Testis (tissue), 3 donors: ENCODE data around the gene ANKH. TPM values are rescaled to one million over a fixed set of nuclear protein-coding genes. Genes with fewer than 3 reads are reported as not detected.

ENCODE experiments used
- DNase-seq: peaks from one replicate; pipeline ENCODE4 v3.0.0-alpha.2; 2019
- H3K27ac ChIP-seq, 2 donors: fragments of 200-600 bp; sonication (generic); one replicate each; pipeline ENCODE4 v1.5.1; 2019
- H3K27me3 ChIP-seq: fragments of 200-600 bp; sonication (generic); one replicate; pipeline ENCODE4 v1.5.1; 2019
- H3K36me3 ChIP-seq: fragments of 200-600 bp; sonication (generic); one replicate; pipeline ENCODE4 v1.5.1; 2017; ENCODE audit warnings: low read depth; ENCODE audit errors: missing control alignments
- H3K4me1 ChIP-seq: fragments of 200-600 bp; sonication (generic); one replicate; pipeline ENCODE4 v1.5.1; 2019
- H3K4me3 ChIP-seq, 2 donors: fragments of 200-600 bp; sonication (generic); one replicate each; pipeline ENCODE4 v1.5.1; 2017 to 2019
- H3K9me3 ChIP-seq: fragments of 200-600 bp; sonication (generic); one replicate; pipeline ENCODE4 v1.5.1; 2017
- CTCF ChIP-seq, 3 experiments: fragments of 450-650 bp in 2 of 3; fragments of 200-600 bp in 1 of 3; sonication (generic) in 1 of 3; IDR thresholded peaks; one replicate each; pipeline ENCODE4 v1.5.1; 2016 to 2019; ENCODE audit warnings: antibody characterized with exemption in 3 of 3, mild to moderate bottlenecking in 2 of 3, moderate library complexity in 1 of 3
- POLR2A ChIP-seq: fragments of 450-650 bp; IDR thresholded peaks from one replicate; pipeline ENCODE4 v1.6.1; 2017; ENCODE audit warnings: antibody characterized with exemption, mild to moderate bottlenecking, moderate library complexity
- WGBS, 2 donors: methylation state at CpG; one replicate each; pipeline ENCODE4 v1.1.5; 2018; 5-methylcytosine and 5-hydroxymethylcytosine counted together
- intact Hi-C: fragments of 100-400 bp; cut with DNase I; formaldehyde crosslinking; loops from one replicate; pipeline ENCODE4 v1.15.1; 2023; ENCODE audit warnings: low total_unique reads
- polyA plus RNA-seq: library from polyadenylated mRNA; stranded (reverse); fragments of 350-450 nt; fragmentation: Illumina TruSeq; extraction: RNeasy Lipid Tissue Mini Kit (QIAGEN cat#74804); gene quantifications from one replicate; pipeline ENCODE4 v1.2.3, GENCODE V29; 2014; ENCODE audit warnings: low read depth, low replicate concordance; ENCODE audit not compliant: insufficient read depth
- total RNA-seq, 2 donors: library from RNA; depleted of rRNA; stranded (reverse); fragments of >200 nt; gene quantifications; one replicate each; pipeline ENCODE4 v1.2.3, GENCODE V29; 2016

ANKH gene
- total and polyA plus RNA-seq, 3 donors from 2014 or later: 14.3 to 16.2 (median 15.8) TPM

- intact Hi-C loops: no loop called here
- H3K9me3 ChIP-seq: no peaks in the 10 kb centered on the region
- H3K4me1 ChIP-seq: no peaks in the 10 kb centered on the region
- H3K27ac ChIP-seq: no peak overlapping the region
- no peaks in the 10 kb centered on the region for H3K27me3 ChIP-seq
- H3K4me3 ChIP-seq: no peak overlapping the region
- no peak for TF ChIP-seq POLR2A
- TF ChIP-seq CTCF (IDR thresholded peaks at IDR 0.05): no peak
- DNase-seq: no peak
- 58 to 71% methylated on average over 3 of the region's 3 CpGs for WGBS, 2 donors
- H3K36me3 ChIP-seq: no peaks in the 10 kb centered on the region
These were observed 57.8 kb downstream of the ANKH start for GRCh38 chr5:14813747-14814146.

GRCh38 chr5:14812166-14812565 lies 59.4 kb downstream of the ANKH start:
- Histone ChIP-seq H3K4me3 (no peak overlapping the region), H3K27me3 (no peaks in the 10 kb centered on the region), H3K27ac (no peak overlapping the region), H3K36me3 (no peaks in the 10 kb centered on the region), H3K4me1 (no peaks in the 10 kb centered on the region), H3K9me3 (no peaks in the 10 kb centered on the region)
- no peak for DNase-seq
- intact Hi-C loops: no loop called here
- TF ChIP-seq CTCF (IDR thresholded peaks at IDR 0.05) (no peak), POLR2A (no peak)
- WGBS, 2 donors: 86 to 93% methylated on average over 5 of the region's 5 CpGs

- no peaks in the 10 kb centered on the region for H3K36me3 ChIP-seq
- intact Hi-C loops: no loop called here
- no peaks in the 10 kb centered on the region for H3K9me3 ChIP-seq
- no peaks in the 10 kb centered on the region for H3K27me3 ChIP-seq
- DNase-seq: no peak
- H3K4me3 ChIP-seq: no peak overlapping the region
- H3K27ac ChIP-seq: no peak overlapping the region
- H3K4me1 ChIP-seq: no peaks in the 10 kb centered on the region
- 90% methylated on average over 12 of the region's 12 CpGs for WGBS, 2 donors
- TF ChIP-seq POLR2A (no peak), CTCF (IDR thresholded peaks at IDR 0.05) (no peak)
These were observed 60.5 kb downstream of the ANKH start for GRCh38 chr5:14810928-14811572.

- no peak for TF ChIP-seq POLR2A
- no peak for TF ChIP-seq CTCF (IDR thresholded peaks at IDR 0.05)
- no peaks in the 10 kb centered on the region for H3K27me3 ChIP-seq
- intact Hi-C loops: no loop called here
- H3K9me3 ChIP-seq: no peaks in the 10 kb centered on the region
- H3K4me1 ChIP-seq: no peaks in the 10 kb centered on the region
- WGBS, 2 donors: 91 to 93% methylated on average over 6 of the region's 6 CpGs
- no peaks in the 10 kb centered on the region for H3K36me3 ChIP-seq
- peak overlapping the region in 1 of 2 donors; percentile 30 for H3K27ac ChIP-seq
- no peak for DNase-seq
- H3K4me3 ChIP-seq: no peak overlapping the region
These were observed 61.3 kb downstream of the ANKH start for GRCh38 chr5:14810282-14810681.
